Ovary (tissue), 9 donors: ENCODE results near the gene GALNT15. TPM values are rescaled to one million over a fixed set of nuclear protein-coding genes. Genes with fewer than 3 reads are reported as not detected.

Experiments
- DNase-seq, 5 donors: peaks; one replicate each; pipeline ENCODE4 v3.0.0-alpha.2; 2019 to 2020
- H3K27ac ChIP-seq, 2 donors: fragments of 200-600 bp; one replicate each; pipeline versions ENCODE4 v1.5.1 to v1.8.0; 2019 to 2022
- H3K27me3 ChIP-seq: fragments of 200-600 bp; one replicate; pipeline ENCODE4 v1.8.0; 2022
- H3K36me3 ChIP-seq: fragments of 200-600 bp; sonication (generic); one replicate; pipeline ENCODE4 v1.5.1; 2019
- H3K4me1 ChIP-seq: one replicate; pipeline ENCODE4 v1.8.1; 2013; ENCODE audit warnings: mild to moderate bottlenecking, moderate library complexity; ENCODE audit not compliant: insufficient read depth
- H3K4me3 ChIP-seq: fragments of 200-600 bp; sonication (generic); one replicate; pipeline ENCODE4 v1.5.1; 2017
- H3K9me3 ChIP-seq, 2 donors: fragments of 200-600 bp in 1 of 2; sonication (generic) in 1 of 2; one replicate each; pipeline versions ENCODE4 v1.5.1 to v1.8.1; 2013 to 2019; ENCODE audit warnings: mild to moderate bottlenecking in 1 of 2, moderate library complexity in 1 of 2
- CTCF ChIP-seq, 3 donors: fragments of 450-650 bp in 2 of 3; fragments of 200-600 bp in 1 of 3; IDR thresholded peaks; one replicate each; pipeline versions ENCODE4 v1.5.1 to v1.8.0; 2016 to 2022; ENCODE audit warnings: antibody characterized with exemption in 3 of 3, mild to moderate bottlenecking in 1 of 3
- EP300 ChIP-seq: sonication (generic); formaldehyde crosslinking; IDR thresholded peaks from one replicate; pipeline ENCODE4 v1.6.1; 2017; ENCODE audit warnings: antibody characterized with exemption
- POLR2A ChIP-seq: fragments of 450-650 bp; IDR thresholded peaks from one replicate; pipeline ENCODE4 v1.6.1; 2017; ENCODE audit warnings: antibody characterized with exemption, mild to moderate bottlenecking, moderate library complexity
- WGBS, 3 donors: extraction: QIAGEN DNeasy Blood & Tissue Kit in 1 of 3; methylation state at CpG; one replicate each; pipeline versions ENCODE4 v1.1.5 to v1.1.7; 2013 to 2017; 5-methylcytosine and 5-hydroxymethylcytosine counted together
- intact Hi-C, 4 donors: fragments of 100-400 bp; cut with DNase I; formaldehyde crosslinking; loops; one replicate each; pipeline versions ENCODE4 v1.11.0 to v1.15.1; 2022 to 2023
- polyA plus RNA-seq, 2 donors: library from polyadenylated mRNA; stranded (reverse); fragments of 200-250 nt in 1 of 2; fragments of 350-450 nt in 1 of 2; fragmentation: Illumina TruSeq in 1 of 2; extraction: RNeasy Lipid Tissue Mini Kit (QIAGEN cat#74804) in 1 of 2; gene quantifications; one replicate each; pipeline ENCODE4 v1.2.3, GENCODE V29; 2013 to 2014
- total RNA-seq, 7 donors: library from RNA; depleted of rRNA in 2 of 7; stranded (reverse); fragments of >200 nt in 2 of 7; fragmentation: NEBNext Ultra II Directional in 3 of 7; extraction: Animal tissue kit (Norgen Biotek cat#: 25700) in 3 of 7; gene quantifications; one replicate each; pipeline versions ENCODE4 v1.1.0 to v1.2.4, GENCODE V29; 2016 to 2023
- donor health status: DM: no; HTN: no; CAD: no; lungs with moderate emphysema.
- donor health status: DM: no; HTN: no; CAD: no.
- donor health status: Bipolar disorder and iron deficiency.
- donor health status: DM: yes; HTN: yes; CAD: no.
- donor health status: DM: no; HTN: no; CAD: no.
- donor health status: DM: yes; HTN: yes; CAD: no.

GALNT15 gene
- total and polyA plus RNA-seq, 9 donors, result 14.5 to 118 (median 28.5) TPM

- no peak overlapping the region for H3K27ac ChIP-seq
- no peaks in the 10 kb centered on the region for H3K36me3 ChIP-seq
- peaks cover 6% of the 10 kb centered on the region for H3K4me1 ChIP-seq
- TF ChIP-seq POLR2A, result no peak
- no peak for TF ChIP-seq CTCF (IDR thresholded peaks at IDR 0.05)
- TF ChIP-seq EP300, result no peak
- DNase-seq, result no peak
- 58 to 68% (median 66%) methylated on average over 9 of the region's 9 CpGs for WGBS, 3 donors
- no peaks in the 10 kb centered on the region for H3K27me3 ChIP-seq
- intact Hi-C loops, result loop anchor here in 3 of 4 donors (5.0 to 10.0 kb wide), 5 partner anchors 187 to 619 kb away; no protein-coding TSS in a partner anchor
- no peak overlapping the region for H3K4me3 ChIP-seq
- H3K9me3 ChIP-seq, result no peaks in the 10 kb centered on the region
These were observed 69.4 kb downstream of the GALNT15 start for GRCh38 chr3:16243706-16244490.

DNA sequence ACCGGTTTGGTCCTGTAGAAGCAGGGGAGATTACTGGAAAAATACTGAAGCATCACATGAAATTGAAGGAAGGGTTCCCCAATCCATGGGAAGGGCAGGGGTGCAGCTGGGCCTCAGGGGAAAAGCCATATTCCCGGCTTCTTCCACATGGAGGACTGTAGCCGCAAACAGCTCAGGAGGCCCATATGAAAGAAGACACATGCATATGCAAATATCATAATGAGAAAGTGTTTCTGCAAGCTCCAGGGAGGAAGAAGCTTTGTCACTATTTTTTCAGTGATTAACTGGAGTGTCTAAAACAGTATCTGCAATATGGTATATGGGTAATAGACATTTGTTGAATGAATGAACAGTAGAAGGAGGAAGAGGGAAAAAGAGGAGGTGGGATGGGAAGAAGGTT is 71.1 kb downstream of the GALNT15 start:
- no peaks in the 10 kb centered on the region for H3K27me3 ChIP-seq
- WGBS, 3 donors, result 96% methylated on average over 3 of the region's 3 CpGs
- H3K4me1 ChIP-seq, result peaks cover 4% of the 10 kb centered on the region
- no peak for TF ChIP-seq CTCF (IDR thresholded peaks at IDR 0.05)
- TF ChIP-seq EP300, result no peak
- TF ChIP-seq POLR2A, result no peak
- no peaks in the 10 kb centered on the region for H3K9me3 ChIP-seq
- intact Hi-C loops, result loop anchor here (5.0 to 10.0 kb wide), 7 partner anchors 193 to 621 kb away; no protein-coding TSS in a partner anchor
- no peak for DNase-seq
- H3K4me3 ChIP-seq, result no peak overlapping the region
- H3K27ac ChIP-seq, result no peak overlapping the region
- H3K36me3 ChIP-seq, result no peaks in the 10 kb centered on the region

DNA sequence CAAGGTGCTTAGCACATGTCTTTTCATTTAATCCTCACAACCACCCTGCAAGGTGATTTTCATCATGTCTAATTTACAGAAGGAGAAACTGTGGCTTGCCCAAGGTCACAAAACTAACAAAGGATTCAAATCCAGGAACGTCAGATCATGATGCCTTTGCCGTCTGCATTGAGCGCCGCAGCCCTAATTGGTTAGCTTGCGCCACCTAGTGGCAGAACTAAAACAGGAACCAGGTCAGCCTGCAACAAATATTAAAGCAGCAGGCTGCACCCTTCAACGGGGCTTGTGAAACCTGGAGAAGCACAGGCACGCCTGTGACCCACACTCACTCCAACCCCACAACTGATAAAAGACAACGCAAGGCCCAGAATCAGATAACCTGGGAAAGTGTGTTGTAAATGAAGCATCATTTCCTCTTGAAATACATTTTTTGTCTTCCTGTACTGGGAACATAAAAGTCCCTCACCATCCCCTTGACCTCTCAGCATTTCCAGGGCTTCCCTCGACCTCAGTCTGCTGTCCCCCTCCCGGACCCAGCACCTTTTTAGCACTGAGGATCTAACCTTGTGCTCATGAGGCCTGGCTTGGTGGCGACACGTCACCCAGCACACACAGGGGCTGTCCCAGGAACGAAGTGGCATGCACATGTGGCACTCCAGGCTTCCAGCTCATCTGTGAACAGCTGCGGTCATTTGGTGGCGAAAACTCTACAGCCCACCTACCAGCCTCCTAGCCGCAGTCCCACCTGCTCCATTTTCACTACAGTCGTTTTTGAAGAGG is 73.0 kb downstream of the GALNT15 start:
- intact Hi-C loops, result loop anchor here (5.0 to 10.0 kb wide), 7 partner anchors 195 to 623 kb away; no protein-coding TSS in a partner anchor
- no peak overlapping the region for H3K4me3 ChIP-seq
- 22 to 32% (median 26%) methylated on average over 17 of the region's 17 CpGs for WGBS, 3 donors

More for the DNA sequence above, 73.0 kb downstream of the GALNT15 start:
- H3K36me3 ChIP-seq, result no peaks in the 10 kb centered on the region
- H3K4me1 ChIP-seq, result peaks cover 8% of the 10 kb centered on the region
- H3K9me3 ChIP-seq, result no peaks in the 10 kb centered on the region
- DNase-seq, result peak; percentile 80 to 89 (median 81)
- H3K27ac ChIP-seq, result no peak overlapping the region
- no peaks in the 10 kb centered on the region for H3K27me3 ChIP-seq
- no peak for TF ChIP-seq POLR2A
- no peak for TF ChIP-seq EP300
- peak; percentile 89 to 93 (median 91) for TF ChIP-seq CTCF (IDR thresholded peaks at IDR 0.05)
